HL-60 (cell line): ENCODE data around the gene NT5C2.
A peak's percentile ranks its signal among the peaks of the same experiment; 100 is the strongest.
"Not testable (repeated sequence)": the region's sequence is repeated elsewhere in the genome, so short reads cannot be mapped to it uniquely, and the experiment has no call there.

ENCODE experiments used
- DNase-seq, 2 experiments: peaks; one replicate each; pipeline ENCODE4 v3.0.0-alpha.2; 2010 to 2020; ENCODE audit warnings: low read depth in 1 of 2, low spot score in 1 of 2
- H3K27ac ChIP-seq: fragments of 250-450 bp; sonication (Bioruptor Pico); replicated peaks from 2 replicates; pipeline ENCODE4 v1.5.1; 2020; ENCODE audit warnings: mild to moderate bottlenecking, moderate library complexity
- H3K27me3 ChIP-seq: fragments of 250-450 bp; sonication (Bioruptor Pico); 2 replicates; pipeline ENCODE4 v1.5.1; 2021; ENCODE audit warnings: mild to moderate bottlenecking, moderate library complexity; ENCODE audit not compliant: insufficient read depth, poor library complexity, severe bottlenecking
- H3K4me3 ChIP-seq: replicated peaks from 2 replicates; pipeline ENCODE4 v1.5.1; 2011; ENCODE audit warnings: mild to moderate bottlenecking, control low read depth, low read length; ENCODE audit not compliant: insufficient read depth
- CTCF ChIP-seq: IDR thresholded peaks from one replicate; pipeline ENCODE4 v1.5.1; 2011; ENCODE audit warnings: low read length, control low read depth, inconsistent platforms; ENCODE audit not compliant: insufficient read depth
- GABPA ChIP-seq: IDR thresholded peaks from 2 replicates; pipeline ENCODE4 v1.6.1; 2012; ENCODE audit warnings: low read depth
- POLR2AphosphoS5 ChIP-seq: IDR thresholded peaks from 2 replicates; pipeline ENCODE4 v1.6.1; 2012; ENCODE audit warnings: low read depth
- REST ChIP-seq: IDR thresholded peaks from 2 replicates; pipeline ENCODE4 v1.6.1; 2012; ENCODE audit warnings: low read depth; ENCODE audit not compliant: insufficient replicate concordance
- SPI1 ChIP-seq: IDR thresholded peaks from 2 replicates; pipeline ENCODE4 v1.6.1; 2012; ENCODE audit warnings: low read depth, mild to moderate bottlenecking, borderline replicate concordance

The NT5C2 gene

GRCh38 chr10:103147645-103148044 lies 45.4 kb downstream of the NT5C2 start:
- TF ChIP-seq CTCF (no peak), REST (no peak), GABPA (no peak), SPI1 (no peak), POLR2AphosphoS5 (no peak)
- H3K27me3 ChIP-seq: no peaks in the 10 kb centered on the region
- H3K4me3 ChIP-seq: no peak overlapping the region
- peak in 1 of 2 experiments; percentile 21 for DNase-seq
- no peak overlapping the region; the same call in 1 of the 2 replicates for H3K27ac ChIP-seq

- Histone ChIP-seq H3K27me3 (no peaks in the 10 kb centered on the region), H3K27ac (no peak overlapping the region), H3K4me3 (no peak overlapping the region)
- no peak for TF ChIP-seq CTCF
- TF ChIP-seq SPI1: no peak
- no peak for TF ChIP-seq REST
- no peak for TF ChIP-seq POLR2AphosphoS5
- no peak for TF ChIP-seq GABPA
- DNase-seq: no peak
Observed at GRCh38 chr10:103145860-103146466, 47.1 kb downstream of the NT5C2 start.

- H3K4me3 ChIP-seq: no peak overlapping the region
- no peak for TF ChIP-seq POLR2AphosphoS5
Observed at GRCh38 chr10:103145046-103145445, 48.0 kb downstream of the NT5C2 start.

GRCh38 chr10:103144041-103144440 lies 49.0 kb downstream of the NT5C2 start:
- Histone ChIP-seq H3K27ac (no peak overlapping the region), H3K27me3 (no peaks in the 10 kb centered on the region), H3K4me3 (no peak overlapping the region)
- TF ChIP-seq REST (no peak), SPI1 (no peak), POLR2AphosphoS5 (no peak), GABPA (no peak), CTCF (no peak)
- DNase-seq: no peak

More at GRCh38 chr10:103145046-103145445, 48.0 kb downstream of the NT5C2 start:
- DNase-seq: no peak
- Histone ChIP-seq H3K27me3 (no peaks in the 10 kb centered on the region), H3K27ac (no peak overlapping the region)

- not testable (repeated sequence) for DNase-seq, H3K27ac ChIP-seq, H3K4me3 ChIP-seq, H3K27me3 ChIP-seq
Observed at GRCh38 chr10:103143641-103144040, 49.4 kb downstream of the NT5C2 start.
